GM23338 (cell line): ENCODE data around the gene TOMM6. TPM values are rescaled to one million over a fixed set of nuclear protein-coding genes. Genes with fewer than 3 reads are reported as not detected.

Experiments used
- ATAC-seq: fragments of 200-7000 bp; cut with Tn5 transposase; 3 replicates; pipeline ENCODE4 v1.9.1; 2020
- DNase-seq: peaks from one replicate; pipeline ENCODE4 v3.0.0-alpha.2; 2015; ENCODE audit warnings: low spot score
- H2AFZ ChIP-seq: fragments of 200-600 bp; sonication (generic); 2 replicates; pipeline ENCODE4 v1.8.0; 2016; ENCODE audit warnings: antibody characterized with exemption, mild to moderate bottlenecking, moderate library complexity
- H3F3A ChIP-seq: fragments of 200-600 bp; sonication (generic); replicated peaks from 2 replicates; pipeline ENCODE4 v1.8.0; 2017; ENCODE audit warnings: antibody characterized with exemption, mixed run types, low read depth
- H3K27ac ChIP-seq: fragments of 200-600 bp; sonication (generic); 2 replicates; pipeline ENCODE4 v1.6.1; 2016; ENCODE audit warnings: low read depth
- H3K27me3 ChIP-seq: fragments of 200-600 bp; sonication (generic); 2 replicates; pipeline ENCODE4 v1.8.0; 2016; ENCODE audit warnings: mild to moderate bottlenecking, mixed run types, moderate library complexity; ENCODE audit not compliant: insufficient read depth
- H3K36me3 ChIP-seq: fragments of 200-600 bp; sonication (generic); 2 replicates; pipeline ENCODE4 v1.8.0; 2016; ENCODE audit warnings: mild to moderate bottlenecking; ENCODE audit not compliant: insufficient read depth
- H3K4me1 ChIP-seq: fragments of 200-600 bp; sonication (generic); 2 replicates; pipeline ENCODE4 v1.8.0; 2016; ENCODE audit warnings: mild to moderate bottlenecking, moderate library complexity; ENCODE audit not compliant: insufficient read depth
- H3K4me2 ChIP-seq: fragments of 200-600 bp; sonication (generic); 2 replicates; pipeline ENCODE4 v1.7.1; 2017; ENCODE audit warnings: mixed run types
- H3K4me3 ChIP-seq: fragments of 200-600 bp; sonication (generic); 2 replicates; pipeline ENCODE4 v1.6.1; 2016; ENCODE audit warnings: mixed run types
- H3K79me2 ChIP-seq: fragments of 200-600 bp; sonication (generic); replicated peaks from 2 replicates; pipeline ENCODE4 v1.8.0; 2017; ENCODE audit warnings: mild to moderate bottlenecking; ENCODE audit not compliant: insufficient read depth
- H3K9me2 ChIP-seq: fragments of 200-600 bp; sonication (generic); 2 replicates; pipeline ENCODE4 v1.8.0; 2017; ENCODE audit not compliant: insufficient read depth
- H4K20me1 ChIP-seq: fragments of 200-600 bp; sonication (generic); replicated peaks from 2 replicates; pipeline ENCODE4 v1.8.0; 2017; ENCODE audit warnings: mild to moderate bottlenecking; ENCODE audit not compliant: insufficient read depth
- H3K27ac Mint-ChIP-seq: 2 replicates; pipeline ENCODE4 v1.8.0; 2020; ENCODE audit warnings: inconsistent platforms, mild to moderate bottlenecking, moderate library complexity, mixed read lengths
- H3K27me3 Mint-ChIP-seq: 3 replicates; pipeline ENCODE4 v1.8.0; 2022; ENCODE audit warnings: low read depth, mild to moderate bottlenecking, moderate library complexity, mixed read lengths, inconsistent platforms; ENCODE audit not compliant: insufficient read depth, poor library complexity
- H3K36me3 Mint-ChIP-seq: 3 replicates; pipeline ENCODE4 v1.8.0; 2021; ENCODE audit warnings: low read depth, mild to moderate bottlenecking, inconsistent platforms, moderate library complexity, mixed read lengths
- H3K4me1 Mint-ChIP-seq: 3 replicates; pipeline ENCODE4 v1.8.0; 2020; ENCODE audit warnings: mild to moderate bottlenecking, inconsistent platforms, mixed read lengths
- H3K4me3 Mint-ChIP-seq: 3 replicates; pipeline ENCODE4 v1.8.0; 2021; ENCODE audit warnings: moderate library complexity, mild to moderate bottlenecking, inconsistent platforms, mixed read lengths
- H3K9me3 Mint-ChIP-seq: 3 replicates; pipeline ENCODE4 v1.8.0; 2020; ENCODE audit warnings: moderate library complexity, mild to moderate bottlenecking, inconsistent platforms, mixed read lengths
- CREB1 ChIP-seq: fragments of 250-450 bp; sonication (Bioruptor Pico); IDR thresholded peaks from 2 replicates; pipeline ENCODE4 v1.5.0; 2020; ENCODE audit warnings: low read depth, mild to moderate bottlenecking, moderate library complexity
- EZH2 ChIP-seq: fragments of 200-600 bp; sonication (generic); IDR thresholded peaks from one replicate; pipeline ENCODE4 v1.8.0; 2017; ENCODE audit warnings: antibody characterized with exemption, mild to moderate bottlenecking, low read depth; ENCODE audit not compliant: unreplicated experiment
- JUNB ChIP-seq: IDR thresholded peaks from one replicate; pipeline ENCODE4 v1.6.1; 2016; ENCODE audit warnings: antibody characterized with exemption; ENCODE audit not compliant: unreplicated experiment
- NANOG ChIP-seq: IDR thresholded peaks from 2 replicates; pipeline ENCODE4 v1.6.1; 2016; ENCODE audit warnings: antibody characterized with exemption, borderline replicate concordance
- STAT1 ChIP-seq: IDR thresholded peaks from one replicate; pipeline ENCODE4 v1.6.1; 2016; ENCODE audit warnings: antibody characterized with exemption; ENCODE audit not compliant: unreplicated experiment
- ZNF114 ChIP-seq: fragments of 250-450 bp; sonication (Bioruptor Pico); IDR thresholded peaks from 2 replicates; pipeline ENCODE4 v1.5.0; 2020; ENCODE audit warnings: mild to moderate bottlenecking, moderate library complexity
- polyA plus RNA-seq: library from polyadenylated mRNA; unstranded; fragments of >200 nt; fragmentation: Nextera tagmentation; extraction: Ambion mirVana; gene quantifications from 2 replicates; pipeline ENCODE4 v1.2.1, GENCODE V29; 2016
- total RNA-seq: library from RNA; depleted of rRNA; stranded (reverse); fragments of >200 nt; shearing (Covaris generic); gene quantifications from 2 replicates; pipeline ENCODE4 v1.2.3, GENCODE V29; 2014
- TF ChIP-seq, protein P1 (sequence below): IDR thresholded peaks from 2 replicates; pipeline ENCODE4 v1.6.1; 2016; ENCODE audit warnings: antibody characterized with exemption
- TF ChIP-seq, protein P2 (sequence below): fragments of 250-450 bp; sonication (Bioruptor Pico); IDR thresholded peaks from 2 replicates; pipeline ENCODE4 v1.5.0; 2020; ENCODE audit warnings: mild to moderate bottlenecking, moderate library complexity

Gene TOMM6
- total and polyA plus RNA-seq, 2 experiments from 2014 or later: 195 to 372 TPM

DNA sequence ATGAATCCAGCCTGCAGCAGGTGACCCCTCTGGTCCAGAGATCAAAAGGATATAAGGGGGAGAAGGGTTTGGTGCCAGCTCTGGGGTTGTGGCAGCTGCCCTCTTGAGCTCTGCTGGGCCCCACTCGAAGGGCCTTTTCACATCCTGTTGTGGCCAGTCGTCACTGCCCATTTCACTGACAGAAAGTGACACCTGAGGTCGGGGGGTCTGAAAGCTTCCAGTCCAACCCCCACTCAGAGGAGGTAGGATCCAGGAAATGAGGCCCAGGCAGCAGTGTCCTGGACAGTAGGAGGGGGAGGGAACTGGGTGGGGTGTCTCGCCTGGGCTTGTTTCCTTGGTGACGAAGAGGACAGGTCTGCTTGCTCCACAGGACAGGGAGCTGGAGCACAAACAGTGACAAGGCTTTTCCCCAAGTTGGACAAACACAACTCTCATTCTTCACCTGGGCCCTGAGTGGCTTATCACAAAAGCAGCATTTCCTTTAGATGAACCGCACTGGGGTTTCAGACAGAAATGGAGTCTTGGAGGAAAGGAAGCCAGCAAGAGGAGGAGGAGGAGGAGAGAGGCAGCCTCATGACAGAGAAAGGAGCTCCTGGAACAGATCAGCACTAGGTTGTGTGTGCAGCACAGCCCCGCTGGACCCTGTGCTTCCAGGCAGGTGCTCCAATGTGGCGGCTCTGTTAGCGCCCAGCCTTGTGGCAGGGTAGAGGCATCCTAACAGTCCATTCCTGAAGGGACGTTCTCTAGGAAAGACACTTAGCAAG, 18.8 kb upstream of the TOMM6 start:
- Histone ChIP-seq H3F3A (no peaks in the 10 kb centered on the region), H3K4me1 (no peaks in the 10 kb centered on the region), H3K27ac (no peak overlapping the region), H3K27me3 (no peaks in the 10 kb centered on the region), H3K79me2 (no peaks in the 10 kb centered on the region), H3K36me3 (no peaks in the 10 kb centered on the region; the same call in 1 of the 2 replicates), H4K20me1 (no peaks in the 10 kb centered on the region), H3K4me3 (no peak overlapping the region), H3K4me2 (no peak overlapping the region), H3K9me2 (no peaks in the 10 kb centered on the region), H2AFZ (no peak overlapping the region)
- Mint-ChIP-seq H3K36me3 (peaks cover 14% of the 10 kb centered on the region), H3K4me1 (peaks cover 9% of the 10 kb centered on the region), H3K9me3 (no peaks in the 10 kb centered on the region), H3K27ac (peak overlapping the region; percentile 77), H3K27me3 (peaks cover 6% of the 10 kb centered on the region), H3K4me3 (no peak overlapping the region)
- DNase-seq (no peak), ATAC-seq (no peak)
- TF ChIP-seq CREB1 (CRISPR knock-in tag): no peak
- TF ChIP-seq ZNF114 (CRISPR knock-in tag): no peak
- TF ChIP-seq EZH2: no peak
- TF ChIP-seq, protein P1, sequence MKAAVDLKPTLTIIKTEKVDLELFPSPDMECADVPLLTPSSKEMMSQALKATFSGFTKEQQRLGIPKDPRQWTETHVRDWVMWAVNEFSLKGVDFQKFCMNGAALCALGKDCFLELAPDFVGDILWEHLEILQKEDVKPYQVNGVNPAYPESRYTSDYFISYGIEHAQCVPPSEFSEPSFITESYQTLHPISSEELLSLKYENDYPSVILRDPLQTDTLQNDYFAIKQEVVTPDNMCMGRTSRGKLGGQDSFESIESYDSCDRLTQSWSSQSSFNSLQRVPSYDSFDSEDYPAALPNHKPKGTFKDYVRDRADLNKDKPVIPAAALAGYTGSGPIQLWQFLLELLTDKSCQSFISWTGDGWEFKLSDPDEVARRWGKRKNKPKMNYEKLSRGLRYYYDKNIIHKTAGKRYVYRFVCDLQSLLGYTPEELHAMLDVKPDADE: no peak
- no peak for TF ChIP-seq JUNB
- no peak for TF ChIP-seq STAT1
- TF ChIP-seq NANOG: no peak

DNA sequence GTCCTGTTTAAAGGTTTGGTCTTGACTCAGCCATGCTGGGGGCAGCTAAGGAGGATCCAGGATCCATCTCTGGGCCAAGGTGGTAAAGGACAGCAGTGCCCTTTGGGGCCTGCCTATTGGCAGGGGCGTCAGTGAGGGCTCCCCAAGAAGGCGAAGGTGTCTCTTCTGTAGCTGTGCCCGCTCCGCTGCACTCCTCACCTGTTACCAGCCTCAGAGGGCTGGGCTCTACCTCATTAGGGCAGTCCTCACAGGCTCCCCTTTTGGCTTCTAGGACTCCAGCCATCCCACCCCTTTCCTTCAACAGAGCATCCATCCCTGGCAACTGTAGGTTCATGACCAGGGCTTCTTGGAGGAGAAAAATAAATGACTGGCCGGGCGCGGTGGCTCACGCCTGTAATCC, 18.1 kb upstream of the TOMM6 start:
- Histone ChIP-seq H3K27ac (no peak overlapping the region), H3K36me3 (no peaks in the 10 kb centered on the region; the same call in 1 of the 2 replicates), H3F3A (no peaks in the 10 kb centered on the region), H3K4me1 (no peaks in the 10 kb centered on the region), H3K27me3 (no peaks in the 10 kb centered on the region), H4K20me1 (no peaks in the 10 kb centered on the region), H3K79me2 (no peaks in the 10 kb centered on the region), H3K4me3 (no peak overlapping the region), H3K4me2 (no peak overlapping the region), H3K9me2 (no peaks in the 10 kb centered on the region), H2AFZ (no peak overlapping the region)
- Mint-ChIP-seq H3K27me3 (peaks cover 2% of the 10 kb centered on the region), H3K4me1 (peaks cover 9% of the 10 kb centered on the region), H3K36me3 (peaks cover 17% of the 10 kb centered on the region), H3K9me3 (no peaks in the 10 kb centered on the region), H3K27ac (no peak overlapping the region), H3K4me3 (no peak overlapping the region)
- no peak for TF ChIP-seq ZNF114 (CRISPR knock-in tag)
- ATAC-seq (no peak), DNase-seq (no peak)

DNA sequence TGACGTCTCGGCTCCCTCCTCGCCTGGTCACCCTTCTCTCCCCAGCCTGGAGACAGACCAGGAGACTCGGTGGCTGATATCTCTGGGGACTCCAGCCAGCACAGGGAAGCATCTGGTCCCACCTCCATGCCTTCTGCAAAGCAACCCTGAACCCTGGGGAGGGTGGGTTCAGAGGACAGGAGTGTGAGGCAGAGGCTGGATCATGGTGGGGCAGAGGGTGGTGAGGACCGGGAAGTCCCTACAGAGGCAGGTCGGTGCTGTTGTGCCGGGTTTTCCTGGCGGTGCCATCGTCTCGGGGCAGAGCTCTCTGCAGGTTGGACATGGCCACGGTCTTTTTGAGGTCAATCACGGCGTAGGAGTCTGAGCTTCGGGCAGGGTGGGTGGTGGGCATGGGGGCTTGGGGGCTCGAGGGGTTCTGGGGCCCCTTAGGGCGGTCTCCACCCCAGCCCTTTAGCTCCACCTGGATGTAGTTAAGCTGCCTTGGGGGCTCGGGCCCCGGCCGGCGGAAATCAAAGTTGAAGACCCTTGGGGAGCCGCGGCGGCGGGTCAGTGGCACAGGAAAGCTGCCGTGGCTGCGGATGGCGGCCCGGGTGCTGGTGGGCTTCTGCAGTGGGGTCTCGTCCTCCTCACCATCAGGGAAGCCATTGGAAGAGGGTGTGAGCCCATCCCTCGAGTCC, 17.0 kb upstream of the TOMM6 start:
- no peaks in the 10 kb centered on the region for H3K9me3 Mint-ChIP-seq
- Histone ChIP-seq H3K36me3 (no peaks in the 10 kb centered on the region; the same call in 1 of the 2 replicates), H3K4me2 (no peak overlapping the region), H3K79me2 (no peaks in the 10 kb centered on the region), H3K9me2 (no peaks in the 10 kb centered on the region), H3K4me3 (no peak overlapping the region), H3K27me3 (no peaks in the 10 kb centered on the region), H3K27ac (no peak overlapping the region), H4K20me1 (no peaks in the 10 kb centered on the region), H3K4me1 (no peaks in the 10 kb centered on the region), H3F3A (no peaks in the 10 kb centered on the region), H2AFZ (no peak overlapping the region)
- H3K4me3 Mint-ChIP-seq: no peak overlapping the region
- peaks cover 9% of the 10 kb centered on the region for H3K4me1 Mint-ChIP-seq
- H3K27me3 Mint-ChIP-seq: peaks cover 7% of the 10 kb centered on the region
- DNase-seq: no peak
- ATAC-seq: no peak
- peaks cover 24% of the 10 kb centered on the region for H3K36me3 Mint-ChIP-seq
- no peak overlapping the region for H3K27ac Mint-ChIP-seq
- TF ChIP-seq, protein P2, sequence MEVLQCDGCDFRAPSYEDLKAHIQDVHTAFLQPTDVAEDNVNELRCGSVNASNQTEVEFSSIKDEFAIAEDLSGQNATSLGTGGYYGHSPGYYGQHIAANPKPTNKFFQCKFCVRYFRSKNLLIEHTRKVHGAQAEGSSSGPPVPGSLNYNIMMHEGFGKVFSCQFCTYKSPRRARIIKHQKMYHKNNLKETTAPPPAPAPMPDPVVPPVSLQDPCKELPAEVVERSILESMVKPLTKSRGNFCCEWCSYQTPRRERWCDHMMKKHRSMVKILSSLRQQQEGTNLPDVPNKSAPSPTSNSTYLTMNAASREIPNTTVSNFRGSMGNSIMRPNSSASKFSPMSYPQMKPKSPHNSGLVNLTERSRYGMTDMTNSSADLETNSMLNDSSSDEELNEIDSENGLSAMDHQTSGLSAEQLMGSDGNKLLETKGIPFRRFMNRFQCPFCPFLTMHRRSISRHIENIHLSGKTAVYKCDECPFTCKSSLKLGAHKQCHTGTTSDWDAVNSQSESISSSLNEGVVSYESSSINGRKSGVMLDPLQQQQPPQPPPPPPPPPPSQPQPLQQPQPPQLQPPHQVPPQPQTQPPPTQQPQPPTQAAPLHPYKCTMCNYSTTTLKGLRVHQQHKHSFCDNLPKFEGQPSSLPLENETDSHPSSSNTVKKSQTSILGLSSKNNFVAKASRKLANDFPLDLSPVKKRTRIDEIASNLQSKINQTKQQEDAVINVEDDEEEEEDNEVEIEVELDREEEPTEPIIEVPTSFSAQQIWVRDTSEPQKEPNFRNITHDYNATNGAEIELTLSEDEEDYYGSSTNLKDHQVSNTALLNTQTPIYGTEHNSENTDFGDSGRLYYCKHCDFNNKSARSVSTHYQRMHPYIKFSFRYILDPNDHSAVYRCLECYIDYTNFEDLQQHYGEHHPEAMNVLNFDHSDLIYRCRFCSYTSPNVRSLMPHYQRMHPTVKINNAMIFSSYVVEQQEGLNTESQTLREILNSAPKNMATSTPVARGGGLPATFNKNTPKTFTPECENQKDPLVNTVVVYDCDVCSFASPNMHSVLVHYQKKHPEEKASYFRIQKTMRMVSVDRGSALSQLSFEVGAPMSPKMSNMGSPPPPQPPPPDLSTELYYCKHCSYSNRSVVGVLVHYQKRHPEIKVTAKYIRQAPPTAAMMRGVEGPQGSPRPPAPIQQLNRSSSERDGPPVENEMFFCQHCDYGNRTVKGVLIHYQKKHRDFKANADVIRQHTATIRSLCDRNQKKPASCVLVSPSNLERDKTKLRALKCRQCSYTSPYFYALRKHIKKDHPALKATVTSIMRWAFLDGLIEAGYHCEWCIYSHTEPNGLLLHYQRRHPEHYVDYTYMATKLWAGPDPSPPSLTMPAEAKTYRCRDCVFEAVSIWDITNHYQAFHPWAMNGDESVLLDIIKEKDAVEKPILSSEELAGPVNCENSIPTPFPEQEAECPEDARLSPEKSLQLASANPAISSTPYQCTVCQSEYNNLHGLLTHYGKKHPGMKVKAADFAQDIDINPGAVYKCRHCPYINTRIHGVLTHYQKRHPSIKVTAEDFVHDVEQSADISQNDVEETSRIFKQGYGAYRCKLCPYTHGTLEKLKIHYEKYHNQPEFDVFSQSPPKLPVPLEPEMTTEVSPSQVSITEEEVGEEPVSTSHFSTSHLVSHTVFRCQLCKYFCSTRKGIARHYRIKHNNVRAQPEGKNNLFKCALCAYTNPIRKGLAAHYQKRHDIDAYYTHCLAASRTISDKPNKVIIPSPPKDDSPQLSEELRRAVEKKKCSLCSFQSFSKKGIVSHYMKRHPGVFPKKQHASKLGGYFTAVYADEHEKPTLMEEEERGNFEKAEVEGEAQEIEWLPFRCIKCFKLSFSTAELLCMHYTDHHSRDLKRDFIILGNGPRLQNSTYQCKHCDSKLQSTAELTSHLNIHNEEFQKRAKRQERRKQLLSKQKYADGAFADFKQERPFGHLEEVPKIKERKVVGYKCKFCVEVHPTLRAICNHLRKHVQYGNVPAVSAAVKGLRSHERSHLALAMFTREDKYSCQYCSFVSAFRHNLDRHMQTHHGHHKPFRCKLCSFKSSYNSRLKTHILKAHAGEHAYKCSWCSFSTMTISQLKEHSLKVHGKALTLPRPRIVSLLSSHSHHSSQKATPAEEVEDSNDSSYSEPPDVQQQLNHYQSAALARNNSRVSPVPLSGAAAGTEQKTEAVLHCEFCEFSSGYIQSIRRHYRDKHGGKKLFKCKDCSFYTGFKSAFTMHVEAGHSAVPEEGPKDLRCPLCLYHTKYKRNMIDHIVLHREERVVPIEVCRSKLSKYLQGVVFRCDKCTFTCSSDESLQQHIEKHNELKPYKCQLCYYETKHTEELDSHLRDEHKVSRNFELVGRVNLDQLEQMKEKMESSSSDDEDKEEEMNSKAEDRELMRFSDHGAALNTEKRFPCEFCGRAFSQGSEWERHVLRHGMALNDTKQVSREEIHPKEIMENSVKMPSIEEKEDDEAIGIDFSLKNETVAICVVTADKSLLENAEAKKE (CRISPR knock-in tag): no peak
